Measurements from ENCODE around the gene SFSWAP.
"Not testable (repeated sequence)": the region's sequence is repeated elsewhere in the genome, so short reads cannot be mapped to it uniquely, and the experiment has no call there.

The SFSWAP gene

DNA sequence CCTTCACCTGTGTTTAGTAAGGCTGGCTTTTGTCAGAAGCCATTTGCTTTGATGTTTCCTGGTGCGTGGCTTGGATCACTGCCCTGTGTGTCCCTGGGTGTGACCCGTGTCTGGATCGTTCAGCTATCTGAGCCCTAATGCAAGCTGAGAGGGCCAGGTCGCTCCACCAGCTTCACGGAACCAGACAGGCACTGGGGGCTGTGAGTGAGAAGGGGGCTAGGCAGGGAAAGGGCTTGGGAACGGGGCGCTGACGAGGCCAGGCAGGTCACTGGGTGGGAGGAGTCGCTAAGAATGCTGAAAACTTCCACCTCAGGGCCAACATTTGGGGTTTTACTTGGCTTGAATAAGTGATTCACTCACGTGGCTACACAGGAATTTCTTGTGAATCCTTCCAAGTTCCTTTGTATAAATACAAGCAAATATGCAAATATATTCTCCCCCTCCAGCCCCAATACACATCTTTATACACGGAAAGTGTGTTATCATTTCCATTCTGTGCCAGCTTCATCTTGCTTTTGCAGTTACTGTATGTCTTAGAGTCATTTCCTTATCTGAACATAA, 93.2 kb downstream of the SFSWAP start:
- no peaks in the 10 kb centered on the region for H3K9me3 ChIP-seq (ENCODE audit: control insufficient read depth, low read length)
- no peaks in the 10 kb centered on the region for H3K36me3 ChIP-seq (ENCODE audit: control insufficient read depth, insufficient read depth, low read length)
- no peak overlapping the region for H3K4me3 ChIP-seq (ENCODE audit: low read depth, low read length)
- H2AFZ ChIP-seq: peak overlapping the region; percentile 5
- no peaks in the 10 kb centered on the region for H3K79me2 ChIP-seq
- H3K4me1 ChIP-seq: peaks cover 3% of the 10 kb centered on the region
- H3K9ac ChIP-seq: no peak overlapping the region
- H3K4me2 ChIP-seq (ENCODE audit: low read length): no peak overlapping the region
- no peak for TF ChIP-seq CTCF (IDR thresholded peaks at IDR 0.05)
- no peak overlapping the region for H3K27ac ChIP-seq
- no peaks in the 10 kb centered on the region for H3K27me3 ChIP-seq (ENCODE audit: control insufficient read depth, insufficient read depth, low read length)

DNA sequence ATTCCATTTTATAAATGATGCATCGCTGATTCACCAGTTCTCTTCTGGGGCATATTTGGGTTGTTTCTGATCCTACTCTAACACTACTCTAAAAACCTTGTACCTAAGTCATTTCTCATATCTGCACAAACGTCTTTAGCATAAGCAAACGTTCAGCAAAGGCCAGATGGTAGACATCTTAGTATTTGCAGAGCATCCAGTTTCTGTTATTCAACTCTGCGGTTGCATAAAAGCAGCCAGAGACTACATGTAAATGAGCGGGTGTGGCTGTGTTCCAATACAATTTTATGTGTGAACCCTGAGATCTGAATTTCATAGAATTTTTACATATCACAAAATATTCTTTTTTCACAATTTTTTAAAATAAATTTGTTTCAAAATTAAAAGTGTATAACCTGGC, 94.5 kb downstream of the SFSWAP start:
- Histone ChIP-seq H2AFZ (no peak overlapping the region), H3K36me3 (ENCODE audit: control insufficient read depth, insufficient read depth, low read length) (no peaks in the 10 kb centered on the region), H3K4me3 (ENCODE audit: low read depth, low read length) (no peak overlapping the region), H3K9me3 (ENCODE audit: control insufficient read depth, low read length) (no peaks in the 10 kb centered on the region), H3K9ac (no peak overlapping the region), H3K27me3 (ENCODE audit: control insufficient read depth, insufficient read depth, low read length) (no peaks in the 10 kb centered on the region), H3K4me2 (ENCODE audit: low read length) (no peak overlapping the region), H3K4me1 (peaks cover 3% of the 10 kb centered on the region), H3K79me2 (no peaks in the 10 kb centered on the region), H3K27ac (no peak overlapping the region)
- no peak for TF ChIP-seq CTCF (IDR thresholded peaks at IDR 0.05)

DNA sequence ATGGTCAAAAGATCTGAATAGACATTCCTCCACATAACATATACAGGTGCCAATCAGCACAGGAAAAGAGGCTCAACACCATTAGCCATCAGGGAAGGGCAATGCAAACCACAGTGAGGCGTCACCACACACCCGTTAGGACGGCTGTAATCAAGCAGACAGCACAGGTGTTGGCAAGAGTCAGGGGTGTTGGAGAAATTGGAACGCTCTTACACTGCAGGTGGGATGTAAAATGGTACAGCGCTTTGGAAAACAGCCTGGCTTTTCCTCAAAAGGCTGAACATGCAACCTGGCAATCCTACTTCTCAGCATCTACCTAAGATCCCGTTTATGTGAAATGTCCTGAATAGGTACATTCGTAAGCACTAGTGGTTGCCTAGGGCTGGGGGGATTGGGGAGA, 95.8 kb downstream of the SFSWAP start:
- Histone ChIP-seq H3K36me3 (ENCODE audit: control insufficient read depth, insufficient read depth, low read length) (no peaks in the 10 kb centered on the region), H3K4me1 (peaks cover 3% of the 10 kb centered on the region), H3K27ac (no peak overlapping the region), H3K9ac (no peak overlapping the region), H3K27me3 (ENCODE audit: control insufficient read depth, insufficient read depth, low read length) (no peaks in the 10 kb centered on the region), H3K9me3 (ENCODE audit: control insufficient read depth, low read length) (no peaks in the 10 kb centered on the region), H3K4me3 (ENCODE audit: low read depth, low read length) (no peak overlapping the region), H3K79me2 (no peaks in the 10 kb centered on the region), H2AFZ (no peak overlapping the region), H3K4me2 (ENCODE audit: low read length) (no peak overlapping the region)
- no peak for TF ChIP-seq CTCF (IDR thresholded peaks at IDR 0.05)

- no peaks in the 10 kb centered on the region for H3K27me3 ChIP-seq (ENCODE audit: control insufficient read depth, insufficient read depth, low read length)
- H3K9me3 ChIP-seq (ENCODE audit: control insufficient read depth, low read length): no peaks in the 10 kb centered on the region
- H2AFZ ChIP-seq: no peak overlapping the region
- H3K4me3 ChIP-seq (ENCODE audit: low read depth, low read length): no peak overlapping the region
- no peak for TF ChIP-seq CTCF (IDR thresholded peaks at IDR 0.05)
- H3K4me1 ChIP-seq: peaks cover 2% of the 10 kb centered on the region
- H3K27ac ChIP-seq: no peak overlapping the region
- no peaks in the 10 kb centered on the region for H3K79me2 ChIP-seq
- no peak overlapping the region for H3K4me2 ChIP-seq (ENCODE audit: low read length)
- no peak overlapping the region for H3K9ac ChIP-seq
- H3K36me3 ChIP-seq (ENCODE audit: control insufficient read depth, insufficient read depth, low read length): no peaks in the 10 kb centered on the region
Observed at GRCh38 chr12:131808744-131809371, 98.0 kb downstream of the SFSWAP start.

GRCh38 chr12:131809476-131810254, 98.8 kb downstream of the SFSWAP start:
- H3K9ac ChIP-seq; H3K79me2 ChIP-seq; H3K4me1 ChIP-seq; H2AFZ ChIP-seq; H3K9me3 ChIP-seq (ENCODE audit: control insufficient read depth, low read length); H3K4me3 ChIP-seq (ENCODE audit: low read depth, low read length); H3K27me3 ChIP-seq (ENCODE audit: control insufficient read depth, insufficient read depth, low read length); H3K4me2 ChIP-seq (ENCODE audit: low read length); H3K36me3 ChIP-seq (ENCODE audit: control insufficient read depth, insufficient read depth, low read length); H3K27ac ChIP-seq: not testable (repeated sequence)
